Measurements from ENCODE around the gene MZB1. TPM values are rescaled to one million over a fixed set of nuclear protein-coding genes. Genes with fewer than 3 reads are reported as not detected.

The MZB1 gene
- total RNA-seq, 6 experiments from 2014 or later = 0.14 to 0.20 TPM; not detected in 4

DNA sequence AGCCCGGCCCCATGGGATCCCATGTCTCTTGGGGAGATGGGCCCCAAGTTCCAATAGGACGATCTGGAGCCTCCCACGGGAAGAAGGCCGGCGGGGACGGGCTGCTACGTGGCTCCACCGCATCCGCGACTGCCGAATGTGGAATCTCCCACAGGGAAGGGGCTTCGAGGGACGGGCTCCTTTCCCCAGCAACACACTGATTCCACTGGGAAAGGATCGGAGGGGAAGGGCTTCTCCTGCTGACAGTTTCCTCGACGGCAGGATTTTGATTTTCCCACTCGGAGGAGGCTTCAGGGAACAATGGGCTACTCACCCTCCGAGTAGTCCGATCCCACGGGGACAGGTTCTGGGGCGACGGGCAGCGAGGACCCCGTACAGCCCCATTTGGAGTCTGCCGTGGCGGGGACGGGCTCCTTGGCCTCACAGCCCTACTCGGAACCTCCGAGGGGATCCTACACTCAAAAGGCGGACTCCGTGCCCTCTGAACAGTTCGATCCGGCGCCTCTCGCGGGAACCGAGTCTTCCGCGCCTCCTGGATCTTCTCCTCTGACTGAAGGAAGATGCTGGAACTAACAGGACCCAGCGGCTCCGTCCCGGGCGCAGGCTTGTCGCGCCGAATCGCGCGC, 3.9 kb upstream of the MZB1 start:
- peaks cover 5% of the 10 kb centered on the region; the same call in 1 of the 2 replicates for H3K9me3 Mint-ChIP-seq
- peaks cover 27% of the 10 kb centered on the region for H3K4me1 Mint-ChIP-seq (ENCODE audit: low read depth)
- TF ChIP-seq, protein P1, sequence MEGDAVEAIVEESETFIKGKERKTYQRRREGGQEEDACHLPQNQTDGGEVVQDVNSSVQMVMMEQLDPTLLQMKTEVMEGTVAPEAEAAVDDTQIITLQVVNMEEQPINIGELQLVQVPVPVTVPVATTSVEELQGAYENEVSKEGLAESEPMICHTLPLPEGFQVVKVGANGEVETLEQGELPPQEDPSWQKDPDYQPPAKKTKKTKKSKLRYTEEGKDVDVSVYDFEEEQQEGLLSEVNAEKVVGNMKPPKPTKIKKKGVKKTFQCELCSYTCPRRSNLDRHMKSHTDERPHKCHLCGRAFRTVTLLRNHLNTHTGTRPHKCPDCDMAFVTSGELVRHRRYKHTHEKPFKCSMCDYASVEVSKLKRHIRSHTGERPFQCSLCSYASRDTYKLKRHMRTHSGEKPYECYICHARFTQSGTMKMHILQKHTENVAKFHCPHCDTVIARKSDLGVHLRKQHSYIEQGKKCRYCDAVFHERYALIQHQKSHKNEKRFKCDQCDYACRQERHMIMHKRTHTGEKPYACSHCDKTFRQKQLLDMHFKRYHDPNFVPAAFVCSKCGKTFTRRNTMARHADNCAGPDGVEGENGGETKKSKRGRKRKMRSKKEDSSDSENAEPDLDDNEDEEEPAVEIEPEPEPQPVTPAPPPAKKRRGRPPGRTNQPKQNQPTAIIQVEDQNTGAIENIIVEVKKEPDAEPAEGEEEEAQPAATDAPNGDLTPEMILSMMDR (IDR thresholded peaks at IDR 0.05) = no peak
- peak overlapping the region; percentile 65; the same call in 1 of the 2 replicates for H3K27ac Mint-ChIP-seq
- H3K4me3 Mint-ChIP-seq = peak overlapping the region; percentile 71; the same call in 1 of the 2 replicates
- H3K36me3 Mint-ChIP-seq (ENCODE audit: low read depth) = peaks cover 7% of the 10 kb centered on the region
- peaks cover 6% of the 10 kb centered on the region for H3K27me3 Mint-ChIP-seq (ENCODE audit: insufficient read depth)
- no peak for DNase-seq

DNA sequence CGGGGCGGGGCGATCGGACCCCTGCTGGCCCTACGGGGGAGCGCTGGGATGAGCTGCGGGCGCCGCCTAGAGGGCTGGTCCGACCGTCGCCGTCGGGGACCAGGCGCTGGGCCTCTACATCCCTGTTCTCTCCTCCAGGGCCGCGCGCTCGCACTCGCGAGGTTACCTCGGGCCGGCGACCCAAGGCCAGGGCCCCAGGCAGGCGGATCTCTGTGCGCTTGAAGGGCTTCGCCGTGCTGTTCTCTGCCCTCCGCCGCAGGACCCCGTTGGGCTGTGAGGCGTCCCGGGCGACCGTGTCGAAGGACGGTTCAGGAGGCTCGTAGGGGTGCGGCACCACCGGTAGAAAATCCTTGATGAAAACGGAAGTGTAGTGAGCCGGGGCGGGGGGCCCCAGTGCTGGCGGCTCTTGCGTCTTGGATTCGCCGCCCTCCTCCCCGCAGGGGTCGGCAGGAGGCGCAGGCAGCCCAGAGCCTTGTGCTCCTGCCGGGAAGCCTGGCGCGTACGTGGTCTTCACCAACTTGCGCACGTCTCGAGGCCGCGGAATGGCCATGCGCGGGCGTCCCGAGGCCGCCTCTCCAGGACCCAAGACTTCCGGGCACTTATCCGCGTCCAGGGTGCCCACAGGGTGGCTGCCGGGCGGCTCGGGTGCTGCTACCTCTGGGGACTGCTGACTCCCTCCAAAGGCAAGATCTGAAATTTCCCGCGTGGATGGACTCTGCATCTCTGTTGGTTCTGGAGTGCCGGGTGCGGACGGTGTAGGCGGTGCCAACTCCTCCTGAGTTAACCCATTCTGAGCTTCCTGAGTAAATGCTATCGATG, 3.2 kb upstream of the MZB1 start:
- Mint-ChIP-seq H3K27ac (peak overlapping the region; percentile 65; the same call in 1 of the 2 replicates), H3K36me3 (ENCODE audit: low read depth) (peaks cover 7% of the 10 kb centered on the region), H3K9me3 (peaks cover 5% of the 10 kb centered on the region; the same call in 1 of the 2 replicates), H3K4me1 (ENCODE audit: low read depth) (peaks cover 25% of the 10 kb centered on the region), H3K27me3 (ENCODE audit: insufficient read depth) (peaks cover 6% of the 10 kb centered on the region), H3K4me3 (peak overlapping the region; percentile 71; the same call in 1 of the 2 replicates)
- TF ChIP-seq, protein P1 (IDR thresholded peaks at IDR 0.05) = peak; percentile 65
- no peak for DNase-seq

DNA sequence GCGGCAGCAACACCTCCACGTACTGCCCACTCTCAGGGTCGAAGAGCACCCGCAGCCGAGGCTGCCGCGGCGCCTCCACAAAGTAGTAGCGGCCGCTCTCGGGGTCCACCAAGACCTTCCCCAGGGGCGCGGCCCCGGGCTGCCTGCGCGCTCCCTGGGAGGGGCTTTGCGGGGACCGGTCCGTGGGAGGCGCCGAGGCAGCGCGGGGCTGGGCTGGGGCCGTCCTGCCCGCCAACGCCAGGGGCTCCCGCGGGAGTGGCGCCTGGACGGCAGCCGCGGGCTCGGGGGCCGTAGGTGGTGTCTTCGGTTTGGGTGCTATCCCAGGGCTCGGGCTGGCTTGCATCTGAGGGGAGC, 2.6 kb upstream of the MZB1 start:
- Mint-ChIP-seq H3K27me3 (ENCODE audit: insufficient read depth) (peaks cover 5% of the 10 kb centered on the region), H3K27ac (no peak overlapping the region), H3K36me3 (ENCODE audit: low read depth) (peaks cover 7% of the 10 kb centered on the region), H3K4me1 (ENCODE audit: low read depth) (peaks cover 22% of the 10 kb centered on the region), H3K4me3 (no peak overlapping the region), H3K9me3 (peaks cover 5% of the 10 kb centered on the region; the same call in 1 of the 2 replicates)
- TF ChIP-seq, protein P1 (IDR thresholded peaks at IDR 0.05) = no peak
- no peak for DNase-seq

DNA sequence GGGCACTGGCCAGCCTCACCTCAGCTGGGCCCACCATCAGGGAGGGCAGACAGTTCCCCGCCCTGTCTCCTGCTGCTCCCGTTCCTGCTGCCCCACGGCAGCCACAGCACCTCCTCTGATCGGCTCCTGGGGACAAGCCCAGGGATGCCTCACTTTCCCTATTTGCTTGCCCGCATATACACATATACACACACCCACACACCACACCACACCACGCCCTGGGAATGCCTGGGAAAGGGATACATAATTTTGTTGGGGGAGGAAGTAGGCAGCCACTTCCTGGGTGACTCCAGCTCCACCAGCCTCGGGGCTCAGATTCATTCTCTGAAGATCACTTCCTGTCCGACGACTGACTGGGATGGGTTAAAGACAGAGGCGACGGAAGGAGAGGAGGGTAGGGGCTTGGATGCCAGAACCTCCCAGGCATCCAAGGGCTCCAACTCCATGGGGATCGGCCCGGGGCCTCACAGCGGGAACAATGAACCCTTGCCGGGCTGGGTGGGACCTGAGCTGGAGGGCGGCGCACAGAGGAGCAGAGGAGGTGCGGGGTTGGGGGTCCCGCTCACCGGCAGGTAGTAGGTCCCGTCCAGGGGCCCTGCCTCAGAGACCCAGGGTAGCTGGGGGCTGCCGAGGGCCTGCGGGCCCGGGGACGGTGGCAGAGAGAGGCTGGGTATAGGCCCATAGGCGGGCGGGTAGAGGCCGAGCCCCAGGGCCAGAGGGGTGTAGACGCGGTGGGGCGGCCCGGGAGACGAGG, 2.0 kb upstream of the MZB1 start:
- TF ChIP-seq, protein P1 (IDR thresholded peaks at IDR 0.05) = no peak
- Mint-ChIP-seq H3K36me3 (ENCODE audit: low read depth) (peaks cover 7% of the 10 kb centered on the region), H3K9me3 (peaks cover 5% of the 10 kb centered on the region; the same call in 1 of the 2 replicates), H3K4me3 (peak overlapping the region; percentile 82), H3K27ac (peak overlapping the region; percentile 98), H3K4me1 (ENCODE audit: low read depth) (peaks cover 22% of the 10 kb centered on the region), H3K27me3 (ENCODE audit: insufficient read depth) (peaks cover 5% of the 10 kb centered on the region)
- peak; percentile 58 for DNase-seq

Data from HFFc6 (cell line).